ENCODE measurements around the gene ARL4A. TPM values are rescaled to one million over a fixed set of nuclear protein-coding genes. Genes with fewer than 3 reads are reported as not detected.

The ARL4A gene
- total and polyA plus RNA-seq, 9 of the 15 experiments (the other 6 are each of a cell fraction or from before 2014, with no cell fraction given): 118 to 688 (median 172) TPM

DNA sequence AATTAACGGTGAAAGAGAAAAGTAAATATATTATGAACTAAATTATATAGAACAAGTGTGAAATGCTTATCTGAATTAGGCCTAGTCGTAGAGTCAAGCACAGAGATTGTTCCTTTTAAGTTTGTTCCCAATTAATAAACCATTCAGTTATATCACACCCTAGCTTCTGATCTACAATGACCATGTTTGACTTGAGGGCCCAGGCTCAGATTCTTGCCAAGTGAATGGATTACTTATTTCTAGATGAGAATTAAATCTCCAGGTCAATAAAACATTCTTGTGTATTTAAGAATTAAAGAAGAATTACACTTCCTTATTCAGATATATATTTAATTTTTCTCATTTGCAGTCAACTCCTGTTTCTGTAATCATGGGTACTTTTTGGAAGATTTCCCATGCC lies 37.4 kb upstream of the ARL4A start:
- H3K9me1 ChIP-seq (ENCODE audit: control insufficient read depth, insufficient read depth, low read length): peaks cover 3% of the 10 kb centered on the region
- H3K27ac ChIP-seq (ENCODE audit: extremely low read depth, low read depth, low read length): no peak overlapping the region
- H3K9me3 ChIP-seq (replicated peaks; ENCODE audit: control insufficient read depth, insufficient read depth, low read depth, low read length): no peaks in the 10 kb centered on the region
- ATAC-seq: no peak
- H3K4me1 ChIP-seq (replicated peaks in 1 of 2; ENCODE audit: control insufficient read depth in 2 of 2, insufficient read depth in 2 of 2, low read length in 2 of 2): peaks cover 0 to 7% of the 10 kb centered on the region in 2 experiments; a peak in 2 of 5 replicates
- BruUV-seq (replicated peaks): no TSS peak
- ChIA-PET POLR2A (no interaction called here), CTCF (ENCODE audit: low intra/inter-chr PET ratio) (interaction anchor here (0.6 kb wide), 2 partner anchors 551 to 1874 kb away, joined by 3 to 4 read pairs; no protein-coding TSS in a partner anchor)
- no peaks in the 10 kb centered on the region for H4K20me1 ChIP-seq (replicated peaks; ENCODE audit: control insufficient read depth, insufficient read depth, low read length)
- no peaks in the 10 kb centered on the region for H3K27me3 ChIP-seq (ENCODE audit: control insufficient read depth in 2 of 2, insufficient read depth in 2 of 2, low read length in 2 of 2)
- in situ Hi-C loops (cut with MboI): no loop called here
- intact Hi-C loops (cut with micrococcal nuclease): no loop called here
- no peak overlapping the region for H2AFZ ChIP-seq (ENCODE audit: low read depth, low read length)
- H3K4me2 ChIP-seq (ENCODE audit: insufficient read depth, low read length): no peak overlapping the region
- no peak for FAIRE-seq
- 79% methylated on average over 2 of the region's 2 CpGs for WGBS (ENCODE audit: insufficient coverage, low coverage, missing lambda C conversion rate)
- peaks cover 2% of the 10 kb centered on the region; the same call in 1 of the 3 replicates for H3K36me3 ChIP-seq (ENCODE audit: control insufficient read depth, insufficient read depth, low read length)
- H3K79me2 ChIP-seq (ENCODE audit: control insufficient read depth, insufficient read depth, low read length): no peaks in the 10 kb centered on the region
- no peak overlapping the region for H3K4me3 ChIP-seq
- H3K9ac ChIP-seq (ENCODE audit: insufficient read depth in 1 of 2, low read depth in 2 of 2, low read length in 2 of 2): no peak overlapping the region
- TF ChIP-seq, protein P1, sequence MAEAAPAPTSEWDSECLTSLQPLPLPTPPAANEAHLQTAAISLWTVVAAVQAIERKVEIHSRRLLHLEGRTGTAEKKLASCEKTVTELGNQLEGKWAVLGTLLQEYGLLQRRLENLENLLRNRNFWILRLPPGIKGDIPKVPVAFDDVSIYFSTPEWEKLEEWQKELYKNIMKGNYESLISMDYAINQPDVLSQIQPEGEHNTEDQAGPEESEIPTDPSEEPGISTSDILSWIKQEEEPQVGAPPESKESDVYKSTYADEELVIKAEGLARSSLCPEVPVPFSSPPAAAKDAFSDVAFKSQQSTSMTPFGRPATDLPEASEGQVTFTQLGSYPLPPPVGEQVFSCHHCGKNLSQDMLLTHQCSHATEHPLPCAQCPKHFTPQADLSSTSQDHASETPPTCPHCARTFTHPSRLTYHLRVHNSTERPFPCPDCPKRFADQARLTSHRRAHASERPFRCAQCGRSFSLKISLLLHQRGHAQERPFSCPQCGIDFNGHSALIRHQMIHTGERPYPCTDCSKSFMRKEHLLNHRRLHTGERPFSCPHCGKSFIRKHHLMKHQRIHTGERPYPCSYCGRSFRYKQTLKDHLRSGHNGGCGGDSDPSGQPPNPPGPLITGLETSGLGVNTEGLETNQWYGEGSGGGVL (CRISPR knock-in tag; IDR thresholded peaks at IDR 0.05): no peak
- TF ChIP-seq MCM7 (IDR thresholded peaks at IDR 0.05) (no peak), ZNF232 (CRISPR knock-in tag; IDR thresholded peaks at IDR 0.05) (no peak)
- DNase-seq (ENCODE audit: extremely low read depth in 1 of 4, low spot score in 3 of 4): no peak

DNA sequence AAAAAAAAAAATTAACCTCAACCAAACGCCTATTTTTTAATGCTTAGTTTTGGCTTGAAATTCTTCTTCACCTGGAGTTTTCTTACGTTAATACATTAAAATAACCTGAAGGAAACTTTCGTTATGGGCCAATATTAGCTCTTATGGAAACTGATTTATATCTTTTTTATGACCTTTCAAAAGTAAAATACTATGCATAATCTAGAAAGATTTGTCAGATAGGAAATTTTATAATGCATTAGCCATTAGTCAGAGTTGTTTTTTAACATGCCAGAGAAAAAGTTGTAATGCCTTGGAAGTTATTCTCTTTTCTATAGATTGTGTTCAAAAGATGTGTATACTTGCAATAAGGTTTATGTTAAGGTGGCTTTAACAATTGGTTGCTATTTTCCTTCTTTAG lies 34.3 kb upstream of the ARL4A start:
- WGBS (ENCODE audit: insufficient coverage, low coverage, missing lambda C conversion rate): 52% methylated on average over 3 of the region's 3 CpGs
- ATAC-seq: no peak
- POLR2A ChIA-PET: no interaction called here

More for the DNA sequence above, 34.3 kb upstream of the ARL4A start:
- Histone ChIP-seq H3K9ac (ENCODE audit: insufficient read depth in 1 of 2, low read depth in 2 of 2, low read length in 2 of 2) (no peak overlapping the region), H2AFZ (ENCODE audit: low read depth, low read length) (no peak overlapping the region), H3K9me1 (ENCODE audit: control insufficient read depth, insufficient read depth, low read length) (no peaks in the 10 kb centered on the region), H3K4me1 (replicated peaks in 1 of 2; ENCODE audit: control insufficient read depth in 2 of 2, insufficient read depth in 2 of 2, low read length in 2 of 2) (no peaks in the 10 kb centered on the region; a peak in 1 of 5 replicates), H3K27ac (ENCODE audit: extremely low read depth, low read depth, low read length) (no peak overlapping the region), H3K9me3 (replicated peaks; ENCODE audit: control insufficient read depth, insufficient read depth, low read depth, low read length) (no peaks in the 10 kb centered on the region), H3K4me3 (no peak overlapping the region), H3K36me3 (ENCODE audit: control insufficient read depth, insufficient read depth, low read length) (peaks cover 2% of the 10 kb centered on the region; the same call in 1 of the 3 replicates), H3K27me3 (ENCODE audit: control insufficient read depth in 2 of 2, insufficient read depth in 2 of 2, low read length in 2 of 2) (no peaks in the 10 kb centered on the region), H3K79me2 (ENCODE audit: control insufficient read depth, insufficient read depth, low read length) (no peaks in the 10 kb centered on the region), H3K4me2 (ENCODE audit: insufficient read depth, low read length) (no peak overlapping the region), H4K20me1 (replicated peaks; ENCODE audit: control insufficient read depth, insufficient read depth, low read length) (no peaks in the 10 kb centered on the region)
- CTCF ChIA-PET (ENCODE audit: low intra/inter-chr PET ratio): no interaction called here
- intact Hi-C loops (cut with micrococcal nuclease): no loop called here
- BruUV-seq (replicated peaks): no TSS peak
- FAIRE-seq (no peak), DNase-seq (ENCODE audit: extremely low read depth in 1 of 4, low spot score in 3 of 4) (no peak)
- in situ Hi-C loops (cut with MboI): no loop called here
